ENCODE measurements around the gene MAP3K2. TPM values are rescaled to one million over a fixed set of nuclear protein-coding genes. Genes with fewer than 3 reads are reported as not detected.
A peak's percentile ranks its signal among the peaks of the same experiment; 100 is the strongest.
"Not testable (repeated sequence)": the region's sequence is repeated elsewhere in the genome, so short reads cannot be mapped to it uniquely, and the experiment has no call there.

Gene MAP3K2
- total RNA-seq, 1 donor from 2014 or later: 48.9 TPM

GRCh38 chr2:127421116-127421800, 33.5 kb upstream of the MAP3K2 start:
- DNase-seq (ENCODE audit: low read depth): no peak

GRCh38 chr2:127420039-127420864, 32.5 kb upstream of the MAP3K2 start:
- DNase-seq (ENCODE audit: low read depth): no peak

GRCh38 chr2:127419448-127420038, 31.8 kb upstream of the MAP3K2 start:
- no peak for DNase-seq (ENCODE audit: low read depth)

- no peak for DNase-seq (ENCODE audit: low read depth)
Observed at GRCh38 chr2:127419112-127419430, 31.3 kb upstream of the MAP3K2 start.

DNA sequence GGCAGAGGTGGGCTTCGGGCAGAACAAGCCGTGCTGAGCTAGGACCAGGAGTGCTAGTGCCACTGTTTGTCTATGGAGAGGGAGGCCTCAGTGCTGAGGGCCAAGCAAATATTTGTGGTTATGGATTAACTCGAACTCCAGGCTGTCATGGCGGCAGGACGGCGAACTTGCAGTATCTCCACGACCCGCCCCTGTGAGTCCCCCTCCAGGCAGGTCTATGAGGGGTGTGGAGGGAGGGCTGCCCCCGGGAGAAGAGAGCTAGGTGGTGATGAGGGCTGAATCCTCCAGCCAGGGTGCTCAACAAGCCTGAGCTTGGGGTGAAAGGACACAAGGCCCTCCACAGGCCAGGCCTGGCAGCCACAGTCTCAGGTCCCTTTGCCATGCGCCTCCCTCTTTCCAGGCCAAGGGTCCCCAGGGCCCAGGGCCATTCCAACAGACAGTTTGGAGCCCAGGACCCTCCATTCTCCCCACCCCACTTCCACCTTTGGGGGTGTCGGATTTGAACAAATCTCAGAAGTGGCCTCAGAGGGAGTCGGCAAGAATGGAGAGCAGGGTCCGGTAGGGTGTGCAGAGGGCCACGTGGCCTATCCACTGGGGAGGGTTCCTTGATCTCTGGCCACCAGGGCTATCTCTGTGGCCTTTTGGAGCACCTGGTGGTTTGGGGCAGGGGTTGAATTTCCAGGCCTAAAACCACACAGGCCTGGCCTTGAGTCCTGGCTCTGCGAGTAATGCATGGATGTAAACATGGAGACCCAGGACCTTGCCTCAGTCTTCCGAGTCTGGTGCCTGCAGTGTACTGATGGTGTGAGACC, 30.7 kb upstream of the MAP3K2 start, which contains the start of gene PROC:
PROC (plus strand) TSS at position 128 of the 812 bp plus-strand sequence. CDS start 1,516 bp downstream, outside the sequence.
- DNase-seq (ENCODE audit: low read depth): no peak

GRCh38 chr2:127417406-127417805, 29.6 kb upstream of the MAP3K2 start:
- DNase-seq (ENCODE audit: low read depth): no peak

- DNase-seq (ENCODE audit: low read depth): peak; percentile 52
Observed at GRCh38 chr2:127416506-127417001, 28.8 kb upstream of the MAP3K2 start.

GRCh38 chr2:127415593-127416505, 28.1 kb upstream of the MAP3K2 start:
- no peak for DNase-seq (ENCODE audit: low read depth)

- no peak for DNase-seq (ENCODE audit: low read depth)
Observed at GRCh38 chr2:127414638-127415592, 27.1 kb upstream of the MAP3K2 start.

DNA sequence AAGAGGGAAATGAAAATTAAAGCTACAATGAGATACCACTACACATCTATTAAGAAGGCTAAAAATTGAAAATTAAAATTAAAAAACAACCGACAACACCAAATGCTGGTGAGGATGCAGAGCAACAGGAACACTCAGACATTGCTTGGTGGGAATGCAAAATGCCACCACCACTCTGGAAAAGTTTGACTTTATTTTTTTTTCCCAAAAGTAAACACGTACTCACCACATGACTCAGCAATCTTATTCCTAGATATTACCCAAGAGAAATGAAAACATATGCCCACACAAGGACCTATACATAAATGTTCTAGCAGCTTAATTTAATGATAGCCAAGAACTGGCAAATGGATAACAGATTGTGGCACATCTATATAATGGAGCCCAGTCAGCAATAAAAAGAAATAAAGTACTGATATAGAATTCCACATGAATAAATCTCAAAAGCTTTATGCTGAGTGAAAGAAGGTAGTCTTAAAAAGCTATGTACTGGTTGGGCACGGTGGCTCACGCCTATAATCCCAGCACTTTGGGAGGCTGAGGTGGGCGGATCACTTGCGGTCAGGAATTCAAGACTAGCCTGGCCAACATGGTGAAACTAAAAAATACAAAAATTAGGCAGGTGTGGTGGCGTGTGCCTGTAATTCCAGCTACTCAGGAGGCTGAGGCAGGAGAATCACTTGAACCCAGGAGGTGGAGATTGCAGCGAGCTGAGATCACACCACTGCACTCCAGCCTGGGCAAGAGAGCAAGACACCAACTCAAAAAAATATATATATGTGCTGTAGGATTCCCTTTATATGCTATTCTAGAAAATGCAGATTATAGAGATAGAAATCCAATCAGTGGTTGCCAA, 26.2 kb upstream of the MAP3K2 start:
- no peak for DNase-seq (ENCODE audit: low read depth)

- no peak for DNase-seq (ENCODE audit: low read depth)
Observed at GRCh38 chr2:127413200-127413599, 25.4 kb upstream of the MAP3K2 start.

DNA sequence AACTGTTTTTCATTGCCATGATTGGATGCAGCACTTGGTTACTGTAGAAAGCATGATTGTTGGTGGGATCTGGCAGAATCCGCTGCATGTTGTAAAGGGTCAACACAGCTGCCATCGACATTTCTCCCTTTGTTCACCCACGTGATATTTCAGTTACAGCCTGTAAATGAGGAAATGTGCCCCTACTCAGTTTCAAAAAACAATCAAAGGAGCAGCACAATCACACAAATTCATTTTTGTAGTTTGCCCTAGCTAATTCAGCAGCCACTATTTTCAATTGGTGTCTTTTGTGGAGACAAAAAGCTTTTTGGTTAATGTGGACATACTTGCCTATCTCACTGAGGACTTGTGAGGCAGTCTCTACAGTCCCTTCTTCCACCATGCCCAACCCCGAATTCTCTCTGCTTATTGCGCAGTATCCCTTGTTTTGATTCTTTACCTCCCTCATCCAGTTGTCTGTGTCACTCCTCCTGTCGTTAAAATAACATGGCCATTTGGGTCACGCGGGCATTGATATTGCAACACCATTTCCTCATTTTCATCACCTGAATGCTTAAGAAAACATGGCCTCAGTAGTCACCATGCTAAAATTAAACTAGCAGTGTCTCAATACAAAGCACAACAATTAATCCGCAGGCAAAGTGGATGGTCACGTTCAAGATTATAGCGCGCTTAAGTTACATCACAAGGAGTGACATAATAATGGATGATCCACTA, 24.0 kb upstream of the MAP3K2 start:
- peak; percentile 66 for DNase-seq (ENCODE audit: low read depth)

DNA sequence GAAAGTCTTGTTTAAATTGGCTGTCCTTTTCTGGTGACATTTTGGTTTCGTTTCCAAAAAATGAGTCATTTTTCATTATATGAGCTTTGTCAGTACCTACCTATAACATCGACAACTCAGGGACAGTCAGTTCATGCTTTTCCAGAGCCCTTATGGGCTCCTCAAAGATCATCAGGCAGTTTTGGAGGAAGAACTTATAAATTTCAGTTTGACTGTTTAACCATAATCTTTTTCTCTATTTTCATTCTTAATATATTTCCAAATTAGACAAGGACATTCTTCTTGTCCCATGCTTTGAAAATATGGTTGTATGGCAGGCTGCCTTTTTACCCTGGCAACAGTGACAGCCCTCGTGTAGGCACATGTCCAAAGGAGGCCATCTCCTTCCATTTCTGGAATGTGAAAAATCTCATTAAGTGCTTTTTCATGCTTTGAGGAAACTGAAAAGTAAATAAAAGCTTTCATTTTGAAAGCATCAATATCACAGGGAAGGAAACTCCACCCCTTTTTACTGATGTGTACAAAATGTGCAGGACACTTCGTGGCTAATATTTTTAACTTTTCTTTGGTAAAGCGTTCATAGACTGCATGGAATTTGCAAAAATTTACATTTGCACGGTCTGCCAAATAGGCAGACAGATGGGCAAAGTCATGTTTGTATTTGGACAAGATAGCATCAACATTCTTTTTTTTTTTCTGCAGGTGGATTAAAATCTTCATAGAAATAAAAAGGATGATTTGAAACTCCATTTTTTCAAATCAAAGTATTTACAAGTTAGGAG, 23.3 kb upstream of the MAP3K2 start:
- DNase-seq (ENCODE audit: low read depth): peak; percentile 66

DNA sequence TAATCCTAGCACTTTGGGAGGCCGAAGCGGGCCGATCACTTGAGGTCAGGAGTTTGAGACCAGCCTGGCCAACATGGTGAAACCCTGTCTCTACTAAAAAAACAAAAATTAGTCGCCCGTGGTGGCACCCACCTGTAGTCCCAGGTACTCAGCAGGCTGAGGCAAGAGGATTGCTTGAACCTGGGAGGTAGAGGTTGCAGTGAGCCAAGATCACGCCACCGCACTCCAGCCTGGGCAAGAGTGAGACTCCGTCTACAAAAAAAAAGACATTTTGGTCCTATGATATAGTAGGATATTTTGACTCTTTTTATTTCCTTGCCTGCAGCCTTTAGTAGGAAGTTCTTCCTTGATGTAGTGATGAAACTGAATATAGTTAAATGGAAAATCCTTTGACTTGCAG, 21.9 kb upstream of the MAP3K2 start:
- not testable (repeated sequence) for DNase-seq (ENCODE audit: low read depth)

DNA sequence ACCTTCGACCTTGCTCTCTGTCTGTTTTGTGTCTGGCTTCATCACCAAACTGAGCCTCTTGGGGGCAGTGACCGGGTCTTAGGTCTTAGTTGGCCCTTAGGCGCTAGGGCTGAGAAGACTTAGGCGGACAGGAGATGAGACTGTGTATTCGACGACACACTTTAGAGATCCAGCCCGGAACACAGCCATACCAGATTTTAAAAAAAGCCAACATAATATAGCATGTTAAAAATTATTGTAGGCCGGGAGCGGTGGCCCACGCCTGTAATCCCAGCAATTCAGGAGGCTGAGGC, 21.0 kb upstream of the MAP3K2 start:
- DNase-seq (ENCODE audit: low read depth): no peak

GRCh38 chr2:127408004-127408806, 20.4 kb upstream of the MAP3K2 start:
- peak; percentile 91 for DNase-seq (ENCODE audit: low read depth)
